Activated T-cell treated with anti-CD3 and anti-CD28 coated beads, Interleukin-2, amount 50 U/mL, for 4 hours (primary cell): ENCODE results near the gene OR10AD1. TPM values are rescaled to one million over a fixed set of nuclear protein-coding genes. Genes with fewer than 3 reads are reported as not detected.
"Not testable (repeated sequence)": the region's sequence is repeated elsewhere in the genome, so short reads cannot be mapped to it uniquely, and the experiment has no call there.

Source experiments
- ATAC-seq, 2 donors: fragments of 200-7000 bp; cut with Tn5 transposase; one replicate each; pipeline ENCODE4 v1.10.0; 2021
- DNase-seq: peaks from one replicate; pipeline ENCODE4 v3.0.0-alpha.2; 2020
- H3K27me3 Mint-ChIP-seq: one replicate; pipeline ENCODE4 v1.8.0; 2021; ENCODE audit warnings: low read depth, mixed read lengths
- H3K36me3 Mint-ChIP-seq: one replicate; pipeline ENCODE4 v1.8.0; 2022; ENCODE audit warnings: mixed read lengths; ENCODE audit not compliant: insufficient read depth
- H3K4me1 Mint-ChIP-seq: one replicate; pipeline ENCODE4 v1.8.0; 2021; ENCODE audit warnings: low read depth, mixed read lengths
- H3K4me3 Mint-ChIP-seq: one replicate; pipeline ENCODE4 v1.8.0; 2021; ENCODE audit warnings: mild to moderate bottlenecking, moderate library complexity, mixed read lengths
- H3K9me3 Mint-ChIP-seq: one replicate; pipeline ENCODE4 v1.8.0; 2021; ENCODE audit warnings: mixed read lengths
- total RNA-seq, 3 donors: library from RNA; stranded (reverse); gene quantifications; one replicate each; pipeline ENCODE4 v1.2.1, GENCODE V29; 2021

The OR10AD1 gene
- total RNA-seq, 3 donors from 2014 or later = not detected

- DNase-seq (no peak), ATAC-seq (no peak)
- H3K4me3 Mint-ChIP-seq = no peak overlapping the region
- peaks cover 2% of the 10 kb centered on the region for H3K27me3 Mint-ChIP-seq
- H3K9me3 Mint-ChIP-seq = no peaks in the 10 kb centered on the region
- peaks cover 22% of the 10 kb centered on the region for H3K4me1 Mint-ChIP-seq
- H3K36me3 Mint-ChIP-seq = no peaks in the 10 kb centered on the region
Observed at GRCh38 chr12:48160807-48161206, 42.3 kb downstream of the OR10AD1 start.

GRCh38 chr12:48160046-48160445 is 43.0 kb downstream of the OR10AD1 start:
- Mint-ChIP-seq H3K27me3 (peaks cover 2% of the 10 kb centered on the region), H3K4me1 (peaks cover 22% of the 10 kb centered on the region), H3K9me3 (no peaks in the 10 kb centered on the region), H3K36me3 (no peaks in the 10 kb centered on the region), H3K4me3 (no peak overlapping the region)
- DNase-seq (no peak), ATAC-seq (no peak)

GRCh38 chr12:48157889-48158370 is 45.2 kb downstream of the OR10AD1 start:
- DNase-seq (no peak), ATAC-seq (no peak)
- Mint-ChIP-seq H3K4me1 (peaks cover 33% of the 10 kb centered on the region), H3K4me3 (peak overlapping the region; percentile 95), H3K27me3 (no peaks in the 10 kb centered on the region), H3K9me3 (no peaks in the 10 kb centered on the region), H3K36me3 (peaks cover 7% of the 10 kb centered on the region)

- H3K4me3 Mint-ChIP-seq = peak within 1 kb of the TSS; percentile 95
- H3K4me1 Mint-ChIP-seq = peaks cover 34% of the 10 kb centered on the region
- DNase-seq (peak; percentile 99), ATAC-seq (peak; percentile 91 to 93)
- peaks cover 10% of the 10 kb centered on the region for H3K36me3 Mint-ChIP-seq
- no peaks in the 10 kb centered on the region for H3K27me3 Mint-ChIP-seq
- no peaks in the 10 kb centered on the region for H3K9me3 Mint-ChIP-seq
Observed at GRCh38 chr12:48157018-48157888, 45.8 kb downstream of the OR10AD1 start, which contains the start of gene ASB8. ASB8 (minus strand) TSS chr12:48157515; CDS start chr12:48153496, 4,019 bp downstream.

- peaks cover 14% of the 10 kb centered on the region for H3K36me3 Mint-ChIP-seq
- H3K4me1 Mint-ChIP-seq = peaks cover 36% of the 10 kb centered on the region
- H3K4me3 Mint-ChIP-seq = peak overlapping the region; percentile 95
- DNase-seq = no peak
- no peak for ATAC-seq
- no peaks in the 10 kb centered on the region for H3K9me3 Mint-ChIP-seq
- no peaks in the 10 kb centered on the region for H3K27me3 Mint-ChIP-seq
Observed at GRCh38 chr12:48156652-48157017, 46.5 kb downstream of the OR10AD1 start.

- peak overlapping the region; percentile 95 for H3K4me3 Mint-ChIP-seq
- not testable (repeated sequence) for DNase-seq, ATAC-seq, H3K9me3 Mint-ChIP-seq, H3K27me3 Mint-ChIP-seq
- peaks cover 36% of the 10 kb centered on the region for H3K4me1 Mint-ChIP-seq
- peaks cover 18% of the 10 kb centered on the region for H3K36me3 Mint-ChIP-seq
Observed at GRCh38 chr12:48155786-48156185, 47.3 kb downstream of the OR10AD1 start.

Other genes with a start within 250 kb of the OR10AD1 start
- gene TMEM106C, start 239.7 kb downstream of the OR10AD1 start, total RNA-seq = 10 to 100 TPM; 60.7 to 72.8 (median 63.1) TPM
- under 1 TPM in 1 of 3 donors, not detected in 2; 0.08 TPM for gene COL2A1, start 198.8 kb downstream of the OR10AD1 start, total RNA-seq
- gene SENP1, start 97.2 kb downstream of the OR10AD1 start, total RNA-seq = 10 to 100 TPM; 44.3 to 54.0 (median 46.5) TPM
- 10 to 100 TPM; 66.0 to 79.0 (median 70.7) TPM for gene PFKM, start 83.9 kb downstream of the OR10AD1 start, total RNA-seq
- gene ASB8, start 45.8 kb downstream of the OR10AD1 start, total RNA-seq = 10 to 100 TPM; 28.2 to 34.4 (median 32.8) TPM
- under 1 TPM; 0.22 to 0.61 (median 0.34) TPM for gene CCDC184, start 19.6 kb downstream of the OR10AD1 start, total RNA-seq
- gene ZNF641, start 147.6 kb upstream of the OR10AD1 start, total RNA-seq = 1 to 10 TPM; 4.3 to 8.3 (median 7.3) TPM